ENCODE data around the gene DLX1.

- TF ChIP-seq POLR2A (IDR thresholded peaks at IDR 0.05; ENCODE audit: low read length) (no peak), GATA1 (IDR thresholded peaks at IDR 0.05; ENCODE audit: low read depth, low read length) (no peak)
Observed at GRCh38 chr2:172109988-172110811, 24.9 kb downstream of the DLX1 start.

All from erythroblast (primary cell).